ENCODE results near the gene PEBP1. TPM values are rescaled to one million over a fixed set of nuclear protein-coding genes. Genes with fewer than 3 reads are reported as not detected.

PEBP1 gene
- total and polyA plus RNA-seq, 10 of the 15 experiments (the other 5 are each of a cell fraction or from before 2014, with no cell fraction given), result 79.4 to 415 (median 206) TPM

DNA sequence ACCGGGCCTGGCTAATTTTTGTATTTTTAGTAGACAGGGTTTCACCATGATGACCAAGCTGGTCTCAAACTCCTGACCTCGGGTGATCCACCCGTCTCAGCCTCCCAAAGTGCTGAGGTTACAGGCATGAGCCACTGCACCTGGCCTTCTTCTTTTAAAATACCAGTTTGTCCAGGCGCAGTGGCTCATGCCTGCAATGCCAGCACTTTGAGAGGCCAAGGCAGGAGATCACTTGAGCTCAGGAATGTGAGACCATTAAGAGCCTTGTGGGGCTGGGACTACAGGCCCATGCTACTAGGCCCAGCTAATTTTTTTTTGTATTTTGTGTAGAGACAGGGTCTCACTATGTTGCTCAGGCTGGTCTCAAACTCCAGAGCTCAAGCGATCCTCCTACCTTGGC is 8.1 kb upstream of the PEBP1 start:
- TF ChIP-seq KLF5 (IDR thresholded peaks at IDR 0.05; ENCODE audit: partially characterized antibody) (no peak), HDAC2 (IDR thresholded peaks at IDR 0.05) (no peak), MYB (IDR thresholded peaks at IDR 0.05; ENCODE audit: borderline replicate concordance, low read depth, low read length) (no peak), POLR2A (IDR thresholded peaks at IDR 0.05; ENCODE audit: low read depth, low read length) (no peak), PML (IDR thresholded peaks at IDR 0.05; ENCODE audit: low read length) (no peak), NRF1 (conservative IDR thresholded peaks at IDR 0.05; ENCODE audit: low read depth, low read length) (no peak), DPF2 (IDR thresholded peaks at IDR 0.05) (no peak), RAD51 (IDR thresholded peaks at IDR 0.05) (no peak), SUZ12 (IDR thresholded peaks at IDR 0.05; ENCODE audit: unreplicated experiment) (no peak), MTA2 (IDR thresholded peaks at IDR 0.05; ENCODE audit: low read depth) (no peak), STAT3 (IDR thresholded peaks at IDR 0.05; ENCODE audit: low read depth, low read length) (no peak), TARDBP (IDR thresholded peaks at IDR 0.05; ENCODE audit: borderline replicate concordance) (no peak), NFYB (IDR thresholded peaks at IDR 0.05; ENCODE audit: insufficient read depth, low read depth, low read length) (no peak), HCFC1 (IDR thresholded peaks at IDR 0.05; ENCODE audit: low read length) (no peak), SP1 (IDR thresholded peaks at IDR 0.05; ENCODE audit: low read depth, low read length) (no peak), TCF3 (IDR thresholded peaks at IDR 0.05; ENCODE audit: borderline replicate concordance, insufficient read depth, low read depth, low read length) (no peak), NFYA (IDR thresholded peaks at IDR 0.05; ENCODE audit: borderline replicate concordance, low read depth, low read length) (no peak)
- TF ChIP-seq, protein P1, sequence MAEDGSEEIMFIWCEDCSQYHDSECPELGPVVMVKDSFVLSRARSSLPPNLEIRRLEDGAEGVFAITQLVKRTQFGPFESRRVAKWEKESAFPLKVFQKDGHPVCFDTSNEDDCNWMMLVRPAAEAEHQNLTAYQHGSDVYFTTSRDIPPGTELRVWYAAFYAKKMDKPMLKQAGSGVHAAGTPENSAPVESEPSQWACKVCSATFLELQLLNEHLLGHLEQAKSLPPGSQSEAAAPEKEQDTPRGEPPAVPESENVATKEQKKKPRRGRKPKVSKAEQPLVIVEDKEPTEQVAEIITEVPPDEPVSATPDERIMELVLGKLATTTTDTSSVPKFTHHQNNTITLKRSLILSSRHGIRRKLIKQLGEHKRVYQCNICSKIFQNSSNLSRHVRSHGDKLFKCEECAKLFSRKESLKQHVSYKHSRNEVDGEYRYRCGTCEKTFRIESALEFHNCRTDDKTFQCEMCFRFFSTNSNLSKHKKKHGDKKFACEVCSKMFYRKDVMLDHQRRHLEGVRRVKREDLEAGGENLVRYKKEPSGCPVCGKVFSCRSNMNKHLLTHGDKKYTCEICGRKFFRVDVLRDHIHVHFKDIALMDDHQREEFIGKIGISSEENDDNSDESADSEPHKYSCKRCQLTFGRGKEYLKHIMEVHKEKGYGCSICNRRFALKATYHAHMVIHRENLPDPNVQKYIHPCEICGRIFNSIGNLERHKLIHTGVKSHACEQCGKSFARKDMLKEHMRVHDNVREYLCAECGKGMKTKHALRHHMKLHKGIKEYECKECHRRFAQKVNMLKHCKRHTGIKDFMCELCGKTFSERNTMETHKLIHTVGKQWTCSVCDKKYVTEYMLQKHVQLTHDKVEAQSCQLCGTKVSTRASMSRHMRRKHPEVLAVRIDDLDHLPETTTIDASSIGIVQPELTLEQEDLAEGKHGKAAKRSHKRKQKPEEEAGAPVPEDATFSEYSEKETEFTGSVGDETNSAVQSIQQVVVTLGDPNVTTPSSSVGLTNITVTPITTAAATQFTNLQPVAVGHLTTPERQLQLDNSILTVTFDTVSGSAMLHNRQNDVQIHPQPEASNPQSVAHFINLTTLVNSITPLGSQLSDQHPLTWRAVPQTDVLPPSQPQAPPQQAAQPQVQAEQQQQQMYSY (CRISPR knock-in tag; IDR thresholded peaks at IDR 0.05), result no peak
- TF ChIP-seq, protein P2, sequence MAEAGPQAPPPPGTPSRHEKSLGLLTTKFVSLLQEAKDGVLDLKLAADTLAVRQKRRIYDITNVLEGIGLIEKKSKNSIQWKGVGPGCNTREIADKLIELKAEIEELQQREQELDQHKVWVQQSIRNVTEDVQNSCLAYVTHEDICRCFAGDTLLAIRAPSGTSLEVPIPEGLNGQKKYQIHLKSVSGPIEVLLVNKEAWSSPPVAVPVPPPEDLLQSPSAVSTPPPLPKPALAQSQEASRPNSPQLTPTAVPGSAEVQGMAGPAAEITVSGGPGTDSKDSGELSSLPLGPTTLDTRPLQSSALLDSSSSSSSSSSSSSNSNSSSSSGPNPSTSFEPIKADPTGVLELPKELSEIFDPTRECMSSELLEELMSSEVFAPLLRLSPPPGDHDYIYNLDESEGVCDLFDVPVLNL (IDR thresholded peaks at IDR 0.05; ENCODE audit: low read depth, low read length), result no peak
- intact Hi-C loops (cut with micrococcal nuclease; ENCODE audit: unreplicated experiment), result no loop called here
- RAD21 ChIA-PET (ENCODE audit: unreplicated experiment), result interaction anchor here (1.3 kb wide), 1 partner anchor 248 kb away, joined by 3 read pairs; the partner anchor contains the start of gene SUDS3
- POLR2A ChIA-PET, result no interaction called here
- Histone ChIP-seq H3K9me3 (replicated peaks; ENCODE audit: control insufficient read depth, insufficient read depth, low read length) (no peaks in the 10 kb centered on the region; the same call in 2 of the 3 replicates), H2AFZ (ENCODE audit: control insufficient read depth, low read depth, low read length) (no peak overlapping the region), H3K36me3 (ENCODE audit: control insufficient read depth in 2 of 2, insufficient read depth in 2 of 2, low read length in 1 of 2) (no peaks in the 10 kb centered on the region; a peak in 1 of 4 replicates), H3K4me3 (no peak overlapping the region), H3K27me3 (replicated peaks in 1 of 2; ENCODE audit: control insufficient read depth in 2 of 2, insufficient read depth in 2 of 2, low read length in 1 of 2) (no peaks in the 10 kb centered on the region), H3K9ac (ENCODE audit: control insufficient read depth, insufficient read depth, low read length) (no peak overlapping the region), H3K4me2 (ENCODE audit: control insufficient read depth, insufficient read depth) (no peak overlapping the region), H3K27ac (ENCODE audit: control insufficient read depth, insufficient read depth) (no peak overlapping the region), H3K4me1 (ENCODE audit: control insufficient read depth, insufficient read depth, low read length) (peaks cover 5% of the 10 kb centered on the region; the same call in 1 of the 2 replicates), H4K20me1 (ENCODE audit: control insufficient read depth, insufficient read depth) (no peaks in the 10 kb centered on the region), H3K79me2 (ENCODE audit: control insufficient read depth, insufficient read depth, low read length) (no peaks in the 10 kb centered on the region)
- SMC1A ChIA-PET (ENCODE audit: uncharacterized antibody, unreplicated experiment), result interaction anchor here (1.2 kb wide), 1 partner anchor 248 kb away, joined by 3 read pairs; the partner anchor contains the start of gene SUDS3
- 99% methylated on average over 5 of the region's 5 CpGs for WGBS (ENCODE audit: insufficient coverage, insufficient replicate concordance, low lambda C conversion rate, missing lambda C conversion rate)
- CTCF ChIA-PET, result no interaction called here
- FAIRE-seq (no peak), DNase-seq (ENCODE audit: low read depth, low spot score) (no peak), ATAC-seq (no peak)
- no TSS peak for BruUV-seq (replicated peaks)
- in situ Hi-C loops (cut with MboI), result loop anchor here (25.0 kb wide), 1 partner anchor 1534 kb away; the partner anchor contains the start of gene PRKAB1

Measured in GM12878 (cell line).